ENCODE measurements around the gene COQ8A.

GRCh38 chr1:226904772-226905171 is 35.3 kb upstream of the COQ8A start:
- TF ChIP-seq POLR2A (IDR thresholded peaks at IDR 0.05) (no peak), POLR2AphosphoS5 (IDR thresholded peaks at IDR 0.05) (no peak)

Measured in prostate gland (tissue), 1 donor.